22Rv1 (cell line): ENCODE measurements around the gene DEFB131B.
"Not testable (repeated sequence)": the region's sequence is repeated elsewhere in the genome, so short reads cannot be mapped to it uniquely, and the experiment has no call there.

ENCODE experiments used
- ZFX ChIP-seq: fragments of 450-650 bp; IDR thresholded peaks from 2 replicates; pipeline ENCODE4 v1.6.1; 2017; ENCODE audit warnings: antibody characterized with exemption, borderline replicate concordance
- TF ChIP-seq, protein P1 (sequence below): fragments of 450-650 bp; IDR thresholded peaks from 2 replicates; pipeline ENCODE4 v1.5.1; 2017; ENCODE audit warnings: mild to moderate bottlenecking

DNA sequence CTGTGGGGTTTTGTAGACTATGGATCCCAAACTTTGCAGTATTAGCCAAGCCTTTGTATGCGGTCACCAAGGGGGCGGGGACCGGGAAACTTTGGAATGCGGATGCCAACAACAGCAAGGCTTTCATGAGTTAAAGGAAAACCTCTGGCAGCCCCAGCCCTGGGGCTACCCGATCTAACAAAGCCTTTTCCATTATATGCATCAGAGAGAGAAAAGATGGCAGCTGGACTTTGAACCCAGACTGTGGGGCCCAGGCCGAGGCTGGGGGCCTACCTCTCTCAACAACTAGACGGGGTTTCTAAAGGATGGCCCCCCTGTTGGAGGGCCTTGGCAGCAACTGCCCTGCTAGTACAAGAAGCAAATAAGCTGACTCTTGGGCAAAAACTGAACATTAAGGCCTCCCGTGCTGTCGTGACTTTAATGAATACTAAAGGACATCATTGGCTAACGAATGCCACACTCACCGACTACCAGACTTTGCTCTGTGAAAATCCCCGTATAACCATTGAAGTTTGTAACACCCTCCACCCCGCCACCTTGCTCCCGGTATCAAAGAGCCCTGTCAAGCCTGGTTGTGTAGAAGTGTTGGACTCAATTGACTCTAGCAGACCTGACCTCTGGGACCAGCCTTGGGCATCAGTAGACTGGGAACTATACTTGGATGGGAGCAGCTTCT lies 10.2 kb downstream of the DEFB131B start:
- TF ChIP-seq, protein P1, sequence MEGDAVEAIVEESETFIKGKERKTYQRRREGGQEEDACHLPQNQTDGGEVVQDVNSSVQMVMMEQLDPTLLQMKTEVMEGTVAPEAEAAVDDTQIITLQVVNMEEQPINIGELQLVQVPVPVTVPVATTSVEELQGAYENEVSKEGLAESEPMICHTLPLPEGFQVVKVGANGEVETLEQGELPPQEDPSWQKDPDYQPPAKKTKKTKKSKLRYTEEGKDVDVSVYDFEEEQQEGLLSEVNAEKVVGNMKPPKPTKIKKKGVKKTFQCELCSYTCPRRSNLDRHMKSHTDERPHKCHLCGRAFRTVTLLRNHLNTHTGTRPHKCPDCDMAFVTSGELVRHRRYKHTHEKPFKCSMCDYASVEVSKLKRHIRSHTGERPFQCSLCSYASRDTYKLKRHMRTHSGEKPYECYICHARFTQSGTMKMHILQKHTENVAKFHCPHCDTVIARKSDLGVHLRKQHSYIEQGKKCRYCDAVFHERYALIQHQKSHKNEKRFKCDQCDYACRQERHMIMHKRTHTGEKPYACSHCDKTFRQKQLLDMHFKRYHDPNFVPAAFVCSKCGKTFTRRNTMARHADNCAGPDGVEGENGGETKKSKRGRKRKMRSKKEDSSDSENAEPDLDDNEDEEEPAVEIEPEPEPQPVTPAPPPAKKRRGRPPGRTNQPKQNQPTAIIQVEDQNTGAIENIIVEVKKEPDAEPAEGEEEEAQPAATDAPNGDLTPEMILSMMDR, result not testable (repeated sequence)
- not testable (repeated sequence) for TF ChIP-seq ZFX
